ENCODE results near the gene SPPL2A.

DNA sequence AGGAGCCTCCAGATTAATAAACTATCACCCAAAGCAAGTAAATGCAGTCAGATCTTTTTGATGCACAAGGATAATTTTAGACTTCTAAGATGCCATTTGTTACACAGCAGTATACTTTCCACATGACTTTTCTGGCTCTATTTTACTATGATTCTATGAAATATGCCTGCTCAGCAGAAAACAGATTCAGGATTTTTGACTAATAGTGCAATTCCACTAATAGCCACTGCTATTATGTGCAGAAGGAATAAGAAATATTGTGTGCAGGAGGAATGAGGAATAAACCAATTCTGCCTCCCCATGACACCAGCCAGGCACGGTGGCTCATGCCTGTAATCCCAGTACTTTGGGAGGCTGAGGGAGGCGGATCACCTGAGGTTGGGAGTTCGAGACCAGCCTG lies 11.5 kb upstream of the SPPL2A start:
- TF ChIP-seq POLR2AphosphoS5 (IDR thresholded peaks at IDR 0.05), result no peak
- no peak for TF ChIP-seq POLR2A (IDR thresholded peaks at IDR 0.05)
